ENCODE results near the gene CPXM2. TPM values are rescaled to one million over a fixed set of nuclear protein-coding genes. Genes with fewer than 3 reads are reported as not detected.

The CPXM2 gene
- total RNA-seq, 1 experiment from 2014 or later, result not detected

DNA sequence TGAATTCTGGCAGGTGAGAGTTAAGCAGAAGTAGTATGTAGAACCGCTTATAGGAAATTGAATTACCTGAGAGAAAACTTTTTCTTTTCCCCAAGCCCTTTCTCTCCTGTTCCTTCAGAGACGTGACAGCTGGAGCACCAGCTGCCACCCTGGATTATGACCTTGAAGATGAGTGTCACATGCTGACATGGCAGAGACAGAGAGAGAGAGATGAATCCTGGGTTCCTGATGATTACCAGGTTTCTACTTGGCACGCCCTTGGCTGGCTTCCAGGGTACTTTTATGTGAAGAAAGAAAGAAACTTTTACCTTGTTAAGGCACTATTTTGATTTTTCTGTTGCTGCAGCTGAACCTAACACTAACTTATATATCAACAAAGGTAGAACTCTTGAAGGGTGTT lies 125.6 kb downstream of the CPXM2 start:
- Mint-ChIP-seq H3K27me3 (ENCODE audit: insufficient read depth, unreplicated experiment) (peaks cover 9% of the 10 kb centered on the region), H3K36me3 (ENCODE audit: insufficient read depth, unreplicated experiment) (no peaks in the 10 kb centered on the region), H3K9me3 (ENCODE audit: unreplicated experiment) (no peaks in the 10 kb centered on the region), H3K27ac (ENCODE audit: unreplicated experiment) (no peak overlapping the region), H3K4me1 (ENCODE audit: low read depth, unreplicated experiment) (no peaks in the 10 kb centered on the region), H3K4me3 (ENCODE audit: unreplicated experiment) (no peak overlapping the region)
- no peak overlapping the region for H3K4me3 ChIP-seq (ENCODE audit: low read depth, low read length)
- H3K36me3 ChIP-seq (ENCODE audit: control insufficient read depth, insufficient read depth, low read length), result no peaks in the 10 kb centered on the region
- peaks cover 3% of the 10 kb centered on the region; the same call in 1 of the 2 replicates for H3K9me3 ChIP-seq
- H3K4me1 ChIP-seq, result no peaks in the 10 kb centered on the region
- TF ChIP-seq, protein P1, sequence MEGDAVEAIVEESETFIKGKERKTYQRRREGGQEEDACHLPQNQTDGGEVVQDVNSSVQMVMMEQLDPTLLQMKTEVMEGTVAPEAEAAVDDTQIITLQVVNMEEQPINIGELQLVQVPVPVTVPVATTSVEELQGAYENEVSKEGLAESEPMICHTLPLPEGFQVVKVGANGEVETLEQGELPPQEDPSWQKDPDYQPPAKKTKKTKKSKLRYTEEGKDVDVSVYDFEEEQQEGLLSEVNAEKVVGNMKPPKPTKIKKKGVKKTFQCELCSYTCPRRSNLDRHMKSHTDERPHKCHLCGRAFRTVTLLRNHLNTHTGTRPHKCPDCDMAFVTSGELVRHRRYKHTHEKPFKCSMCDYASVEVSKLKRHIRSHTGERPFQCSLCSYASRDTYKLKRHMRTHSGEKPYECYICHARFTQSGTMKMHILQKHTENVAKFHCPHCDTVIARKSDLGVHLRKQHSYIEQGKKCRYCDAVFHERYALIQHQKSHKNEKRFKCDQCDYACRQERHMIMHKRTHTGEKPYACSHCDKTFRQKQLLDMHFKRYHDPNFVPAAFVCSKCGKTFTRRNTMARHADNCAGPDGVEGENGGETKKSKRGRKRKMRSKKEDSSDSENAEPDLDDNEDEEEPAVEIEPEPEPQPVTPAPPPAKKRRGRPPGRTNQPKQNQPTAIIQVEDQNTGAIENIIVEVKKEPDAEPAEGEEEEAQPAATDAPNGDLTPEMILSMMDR (IDR thresholded peaks at IDR 0.05; ENCODE audit: insufficient read depth in 1 of 2, low read depth in 1 of 2, low read length in 1 of 2, severe bottlenecking in 1 of 2, unreplicated experiment in 1 of 2), result no peak
- BruUV-seq (replicated peaks), result no TSS peak
- POLR2A ChIA-PET, result no interaction called here
- intact Hi-C loops (cut with micrococcal nuclease; ENCODE audit: unreplicated experiment), result no loop called here
- CTCF ChIA-PET, result no interaction called here
- no peaks in the 10 kb centered on the region for H3K27me3 ChIP-seq (replicated peaks; ENCODE audit: control insufficient read depth, insufficient read depth, low read length)
- no peak for DNase-seq

DNA sequence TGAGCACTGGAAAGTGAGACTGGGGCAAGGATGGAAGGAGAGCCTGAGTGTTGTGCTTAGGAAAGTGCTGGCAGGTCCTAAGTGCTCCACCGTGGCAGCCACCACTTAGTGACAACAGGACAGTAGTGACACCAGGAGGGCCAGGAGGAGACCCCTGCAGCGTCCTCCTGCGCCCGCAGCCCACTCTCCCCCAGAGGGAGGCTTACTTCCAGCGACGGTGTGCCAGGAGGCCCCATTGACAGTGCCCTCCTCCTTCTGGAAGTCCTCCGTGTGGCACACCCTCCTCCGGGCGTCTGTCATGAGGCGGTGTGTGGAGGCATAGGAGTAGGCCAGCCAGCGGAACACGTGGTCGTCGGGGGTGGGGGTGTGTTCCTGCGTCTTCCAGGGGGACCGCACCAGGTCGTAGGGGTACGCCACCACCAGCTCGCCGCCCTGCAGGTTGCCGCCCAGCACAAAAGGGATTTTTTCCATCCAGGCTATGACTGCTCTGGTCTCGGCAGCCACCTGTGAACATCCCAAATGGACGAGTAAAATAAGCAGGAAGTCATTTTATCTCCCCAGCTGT lies 129.9 kb downstream of the CPXM2 start:
- no peaks in the 10 kb centered on the region for H3K9me3 Mint-ChIP-seq (ENCODE audit: unreplicated experiment)
- no peak overlapping the region for H3K27ac Mint-ChIP-seq (ENCODE audit: unreplicated experiment)
- Histone ChIP-seq H3K27me3 (replicated peaks; ENCODE audit: control insufficient read depth, insufficient read depth, low read length) (no peaks in the 10 kb centered on the region), H3K4me3 (ENCODE audit: low read depth, low read length) (no peak overlapping the region), H3K9me3 (peaks cover 3% of the 10 kb centered on the region; the same call in 1 of the 2 replicates), H3K4me1 (peaks cover 10% of the 10 kb centered on the region; the same call in 1 of the 2 replicates), H3K36me3 (ENCODE audit: control insufficient read depth, insufficient read depth, low read length) (no peaks in the 10 kb centered on the region)
- ChIA-PET CTCF (no interaction called here), POLR2A (no interaction called here)
- intact Hi-C loops (cut with micrococcal nuclease; ENCODE audit: unreplicated experiment), result no loop called here
- TF ChIP-seq, protein P1 (IDR thresholded peaks at IDR 0.05; ENCODE audit: insufficient read depth in 1 of 2, low read depth in 1 of 2, low read length in 1 of 2, severe bottlenecking in 1 of 2, unreplicated experiment in 1 of 2), result no peak
- DNase-seq, result no peak
- H3K36me3 Mint-ChIP-seq (ENCODE audit: insufficient read depth, unreplicated experiment), result no peaks in the 10 kb centered on the region
- H3K27me3 Mint-ChIP-seq (ENCODE audit: insufficient read depth, unreplicated experiment), result peaks cover 9% of the 10 kb centered on the region
- BruUV-seq (replicated peaks), result no TSS peak
- H3K4me1 Mint-ChIP-seq (ENCODE audit: low read depth, unreplicated experiment), result no peaks in the 10 kb centered on the region
- no peak overlapping the region for H3K4me3 Mint-ChIP-seq (ENCODE audit: unreplicated experiment)

DNA sequence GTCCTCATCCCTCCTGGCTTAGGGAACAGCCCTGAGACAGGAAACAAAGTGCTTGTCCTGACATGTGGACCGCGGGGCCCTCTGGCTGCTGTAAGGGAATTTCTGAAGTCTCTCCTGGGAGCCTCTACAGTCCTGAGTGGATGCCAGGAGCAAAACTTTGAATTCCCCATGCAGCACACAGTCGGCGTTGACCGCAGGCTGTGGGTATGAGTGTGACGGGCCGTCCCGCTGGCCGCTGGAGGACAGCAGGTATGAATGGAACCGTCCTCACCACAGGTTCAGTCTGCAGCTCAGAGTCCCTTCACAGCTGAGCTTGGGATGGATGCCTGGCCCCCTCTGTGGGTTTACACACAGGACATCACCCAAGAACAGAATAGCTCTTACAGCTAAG lies 130.6 kb downstream of the CPXM2 start:
- ChIA-PET POLR2A (no interaction called here), CTCF (no interaction called here)
- Histone ChIP-seq H3K27me3 (replicated peaks; ENCODE audit: control insufficient read depth, insufficient read depth, low read length) (no peaks in the 10 kb centered on the region), H3K4me1 (peaks cover 10% of the 10 kb centered on the region; the same call in 1 of the 2 replicates), H3K4me3 (ENCODE audit: low read depth, low read length) (no peak overlapping the region), H3K36me3 (ENCODE audit: control insufficient read depth, insufficient read depth, low read length) (no peaks in the 10 kb centered on the region), H3K9me3 (peaks cover 3% of the 10 kb centered on the region; the same call in 1 of the 2 replicates)
- Mint-ChIP-seq H3K27ac (ENCODE audit: unreplicated experiment) (no peak overlapping the region), H3K9me3 (ENCODE audit: unreplicated experiment) (no peaks in the 10 kb centered on the region), H3K4me3 (ENCODE audit: unreplicated experiment) (no peak overlapping the region), H3K4me1 (ENCODE audit: low read depth, unreplicated experiment) (no peaks in the 10 kb centered on the region), H3K36me3 (ENCODE audit: insufficient read depth, unreplicated experiment) (no peaks in the 10 kb centered on the region), H3K27me3 (ENCODE audit: insufficient read depth, unreplicated experiment) (peaks cover 9% of the 10 kb centered on the region)
- no peak for DNase-seq
- TF ChIP-seq, protein P1 (IDR thresholded peaks at IDR 0.05; ENCODE audit: insufficient read depth in 1 of 2, low read depth in 1 of 2, low read length in 1 of 2, severe bottlenecking in 1 of 2, unreplicated experiment in 1 of 2), result no peak
- no TSS peak for BruUV-seq (replicated peaks)
- intact Hi-C loops (cut with micrococcal nuclease; ENCODE audit: unreplicated experiment), result no loop called here

All from Caco-2 (cell line).